Stimulated activated CD8-positive, alpha-beta memory T cell treated with anti-CD3 and anti-CD28 coated beads, Interleukin-4, amount 100 ng/mL, for 24 hours (primary cell): ENCODE results near the gene OPCML.

Experiments
- DNase-seq: peaks from one replicate; pipeline ENCODE4 v3.0.0-alpha.2; 2020; ENCODE audit warnings: low read depth

Gene OPCML

DNA sequence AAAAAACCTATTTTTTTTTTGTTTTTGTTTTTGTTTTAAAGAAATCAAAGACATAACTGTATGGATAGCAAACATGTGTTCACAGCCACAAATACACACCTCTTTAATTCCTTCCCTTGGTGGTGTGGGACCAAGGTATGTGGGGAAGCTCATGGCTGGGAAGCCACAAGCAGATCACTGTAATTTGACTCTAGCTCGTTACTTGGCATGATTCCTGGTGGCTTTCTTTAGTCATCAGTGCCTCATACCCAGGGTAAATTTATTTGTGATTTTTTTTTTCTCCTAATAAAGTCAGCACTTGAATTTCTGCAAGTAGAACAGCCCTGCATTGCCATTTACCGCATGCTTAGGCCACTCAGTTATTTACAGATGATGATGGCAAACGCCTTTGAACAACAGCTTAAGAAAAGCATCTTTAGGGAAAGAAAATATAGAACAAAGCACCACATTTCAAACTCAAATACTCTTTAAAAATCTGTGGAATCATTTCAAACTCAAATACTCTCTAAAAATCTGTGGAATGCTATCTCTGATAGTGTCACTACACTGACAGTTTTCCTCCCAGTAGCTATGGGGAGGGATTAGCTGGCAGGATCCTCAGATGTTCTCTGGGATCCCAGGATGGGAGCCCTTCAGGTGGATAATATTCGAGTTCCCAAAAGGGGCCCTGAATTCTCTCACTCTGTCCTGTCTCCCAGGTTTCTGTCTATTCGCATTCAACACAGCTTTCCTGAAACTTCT, 687.2 kb downstream of the OPCML start:
- no peak for DNase-seq

- no peak for DNase-seq
Observed at GRCh38 chr11:132840660-132841059, 691.6 kb downstream of the OPCML start.

- no peak for DNase-seq
Observed at GRCh38 chr11:132840191-132840590, 692.1 kb downstream of the OPCML start.

GRCh38 chr11:132839236-132839945, 692.9 kb downstream of the OPCML start:
- DNase-seq = no peak

- no peak for DNase-seq
Observed at GRCh38 chr11:132838627-132839026, 693.7 kb downstream of the OPCML start.

- DNase-seq = no peak
Observed at GRCh38 chr11:132831272-132831671, 701.0 kb downstream of the OPCML start.

- DNase-seq = no peak
Observed at GRCh38 chr11:132824642-132825041, 707.7 kb downstream of the OPCML start.

DNA sequence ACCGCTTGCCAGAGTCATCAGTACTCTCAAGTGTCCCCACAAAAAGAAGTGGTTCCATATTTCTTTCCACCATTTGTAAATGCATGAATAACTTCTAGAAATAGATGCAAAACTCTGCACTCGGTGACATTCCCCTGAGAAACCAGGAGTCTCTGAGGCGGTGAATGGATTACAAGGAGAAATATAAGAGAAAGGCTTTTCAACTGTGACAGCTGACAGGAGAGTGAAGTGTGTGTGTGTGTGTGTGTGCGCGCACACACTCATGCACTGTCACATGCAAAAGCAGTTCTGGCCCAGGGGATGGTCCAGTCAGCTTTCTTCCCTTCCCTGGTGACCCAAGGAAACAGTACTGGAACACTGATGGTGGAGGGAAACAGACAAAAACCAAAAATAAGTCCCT, 710.0 kb downstream of the OPCML start:
- DNase-seq = no peak

DNA sequence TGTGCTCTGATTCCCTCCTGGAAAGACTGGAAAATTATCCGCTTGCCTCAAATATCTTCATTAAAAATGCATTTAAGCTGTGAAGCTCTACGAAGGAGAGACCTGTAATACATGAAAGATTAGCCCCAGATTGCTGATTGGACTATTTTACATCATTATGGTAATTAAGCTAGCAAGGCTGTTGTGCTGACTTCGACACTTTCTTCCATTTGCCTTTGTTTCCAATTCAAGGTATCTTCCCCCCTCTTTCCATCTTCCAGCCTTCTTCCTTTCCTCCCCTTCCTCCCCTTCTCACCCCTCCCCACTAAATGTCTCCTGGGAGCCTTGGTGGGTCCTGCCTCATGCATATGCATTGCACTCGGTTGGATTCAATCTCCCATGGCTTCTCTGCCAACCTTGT, 710.8 kb downstream of the OPCML start:
- no peak for DNase-seq

GRCh38 chr11:132821014-132821413, 711.3 kb downstream of the OPCML start:
- no peak for DNase-seq

GRCh38 chr11:132818951-132819350, 713.4 kb downstream of the OPCML start:
- DNase-seq = no peak

GRCh38 chr11:132817387-132817786, 714.9 kb downstream of the OPCML start:
- DNase-seq = no peak

GRCh38 chr11:132814410-132814809, 717.9 kb downstream of the OPCML start:
- no peak for DNase-seq

DNA sequence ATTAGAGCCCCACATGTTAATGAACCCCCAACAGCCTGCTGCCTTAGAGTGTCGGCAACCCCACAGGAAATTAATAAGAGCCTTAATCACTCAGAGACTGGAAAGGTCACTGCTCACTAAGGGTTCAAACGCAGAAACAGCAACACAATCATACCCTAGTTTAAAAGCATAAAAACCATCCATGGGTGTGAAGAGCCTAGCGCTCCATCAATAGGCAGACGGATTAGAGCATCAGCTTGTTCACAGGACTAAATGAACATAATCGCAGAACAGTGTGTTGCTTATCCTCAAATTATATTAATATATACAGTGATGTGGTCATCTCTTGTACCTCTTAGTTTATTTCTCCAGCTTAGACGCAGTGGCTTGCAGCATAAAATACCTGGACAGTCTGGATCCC, 720.7 kb downstream of the OPCML start:
- DNase-seq = no peak

DNA sequence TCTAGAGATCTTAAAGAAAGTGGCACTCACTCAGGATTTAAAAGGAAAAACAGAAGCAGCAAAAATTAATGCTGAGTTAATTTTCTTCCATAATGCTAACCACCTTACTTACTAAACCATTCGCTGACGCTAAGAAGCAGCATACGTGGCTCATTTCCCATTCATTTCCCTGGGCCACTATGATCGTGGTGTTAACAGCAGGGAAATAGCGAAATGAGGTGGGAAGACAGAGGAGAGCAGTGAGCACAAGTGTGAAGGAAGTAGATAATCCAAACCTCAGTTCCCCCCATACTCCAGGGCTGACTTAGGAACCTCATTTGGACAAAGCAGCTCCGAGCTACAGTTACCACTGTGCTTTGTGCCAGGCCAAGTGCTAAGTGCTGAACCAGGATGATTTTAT, 723.2 kb downstream of the OPCML start:
- DNase-seq = no peak

DNA sequence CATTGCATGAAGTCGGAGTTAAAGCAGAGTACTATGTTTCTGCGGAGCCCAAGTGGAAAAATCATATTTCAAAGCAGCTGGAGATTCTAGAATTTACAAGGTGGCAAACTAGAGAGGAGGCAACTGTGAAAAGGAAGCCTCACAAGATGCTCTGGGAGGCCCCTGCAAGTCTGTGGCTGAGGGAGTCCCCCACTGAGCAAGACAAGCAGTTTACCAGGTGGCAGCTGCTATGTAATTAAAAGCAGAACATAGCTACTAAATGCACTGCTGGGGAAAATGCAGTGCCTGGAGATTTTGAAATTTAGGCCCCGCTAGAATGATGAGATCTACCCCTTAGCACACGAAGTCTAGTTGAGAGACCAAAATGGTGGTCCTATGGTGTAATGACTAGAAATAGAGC, 728.0 kb downstream of the OPCML start:
- DNase-seq = no peak

DNA sequence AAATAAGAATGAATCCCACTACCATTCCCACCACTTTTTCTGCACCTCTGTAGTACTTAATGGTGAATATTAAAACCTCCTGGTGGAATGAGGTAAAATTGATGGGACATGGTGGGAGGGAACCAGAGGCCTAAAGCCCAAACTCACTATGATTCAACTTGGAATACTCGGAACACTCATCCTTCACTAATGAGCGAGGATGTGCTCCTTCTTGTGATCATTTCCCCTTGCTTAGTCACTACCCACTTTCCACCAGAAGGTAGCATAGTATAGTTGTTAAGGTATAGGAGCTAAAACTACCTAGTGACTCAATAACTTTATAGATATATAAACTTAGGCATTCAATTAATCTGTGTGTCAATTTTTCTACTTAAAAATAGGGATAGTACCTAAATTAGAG, 728.9 kb downstream of the OPCML start:
- no peak for DNase-seq

DNA sequence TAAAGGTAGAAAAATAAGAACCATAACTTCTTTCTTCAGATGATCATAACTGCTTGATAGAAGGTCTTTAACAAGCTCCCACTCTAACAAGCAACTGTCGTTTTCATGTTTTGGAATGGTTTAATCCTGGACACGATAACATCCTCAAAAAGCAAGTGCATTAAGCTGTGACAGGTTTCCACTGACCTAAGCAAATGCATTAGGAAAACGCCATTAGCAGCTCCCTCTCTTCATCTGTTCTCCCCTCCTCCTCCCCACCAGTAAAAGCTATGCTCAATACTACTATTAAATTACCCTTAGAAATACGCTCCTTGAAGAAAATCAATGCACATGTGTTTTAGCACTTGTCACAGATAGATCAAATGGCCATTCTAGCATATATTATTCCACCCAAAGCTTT, 729.4 kb downstream of the OPCML start:
- no peak for DNase-seq

DNA sequence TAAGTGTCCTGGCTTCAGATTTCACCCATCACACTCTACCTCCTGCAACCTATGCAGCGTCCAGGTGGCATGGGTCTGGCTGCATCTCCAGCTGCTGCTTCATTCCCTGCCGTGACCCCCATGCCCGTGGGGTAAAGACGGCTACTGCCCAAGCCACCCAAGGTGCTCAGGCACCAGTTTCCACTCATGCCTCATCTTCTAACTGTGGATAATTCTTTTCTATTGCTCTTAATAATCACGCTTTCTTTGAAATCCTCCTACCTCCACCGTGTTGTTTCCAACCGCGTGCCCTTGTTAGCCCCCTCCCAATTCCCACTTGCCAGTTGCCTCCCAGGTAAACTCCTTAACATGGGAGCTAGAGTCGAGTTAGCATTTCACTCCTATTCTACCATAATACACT, 738.5 kb downstream of the OPCML start:
- no peak for DNase-seq

- DNase-seq = no peak
Observed at GRCh38 chr11:132792341-132793140, 739.8 kb downstream of the OPCML start.

GRCh38 chr11:132790971-132791370, 741.3 kb downstream of the OPCML start:
- DNase-seq = no peak

DNA sequence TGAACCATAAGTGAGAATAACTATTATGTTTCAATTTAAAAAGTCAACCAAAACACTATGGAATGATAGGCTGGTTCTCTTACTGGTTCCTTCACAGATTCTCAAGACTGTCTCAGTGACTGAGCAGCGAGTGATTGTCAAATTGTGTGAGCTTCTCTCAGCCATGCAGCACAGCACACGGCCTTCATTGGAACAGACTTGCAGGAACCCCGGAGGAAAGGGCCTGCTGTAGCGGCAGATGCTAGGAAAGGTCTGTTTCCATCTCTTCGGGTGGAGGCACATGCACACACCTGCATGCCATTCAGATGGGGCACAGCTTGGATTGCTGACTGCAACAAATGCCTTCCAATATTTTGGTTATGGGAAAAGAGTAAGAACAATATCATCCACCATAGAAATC, 741.8 kb downstream of the OPCML start:
- no peak for DNase-seq

- no peak for DNase-seq
Observed at GRCh38 chr11:132788816-132789325, 743.4 kb downstream of the OPCML start.
